CD4-positive, alpha-beta memory T cell (primary cell): ENCODE data around the gene ZFYVE9. TPM values are rescaled to one million over a fixed set of nuclear protein-coding genes. Genes with fewer than 3 reads are reported as not detected.
A peak's percentile ranks its signal among the peaks of the same experiment; 100 is the strongest.
"Not testable (repeated sequence)": the region's sequence is repeated elsewhere in the genome, so short reads cannot be mapped to it uniquely, and the experiment has no call there.

Source experiments
- CTCF ChIA-PET: fragments of 350-600 bp; sonication (Branson Sonifier 250); formaldehyde crosslinking; loops from one replicate; lab custom pipeline; 2021; ENCODE audit warnings: inconsistent platforms; ENCODE audit not compliant: partially characterized antibody; lab: Charles Lee
- POLR2A ChIA-PET: fragments of 350-600 bp; sonication (Branson Sonifier 250); formaldehyde crosslinking; loops from one replicate; lab custom pipeline; 2021; ENCODE audit not compliant: partially characterized antibody; lab: Charles Lee
- DNase-seq, 5 donors: peaks; one replicate each; pipeline versions ENCODE4 v3.0.0 to v3.0.0-alpha.2; 2020 to 2022; ENCODE audit warnings: mixed read lengths in 1 of 5
- H3K27ac ChIP-seq: one replicate; pipeline ENCODE4 v1.7.0; 2013; ENCODE audit warnings: low read depth, low read length
- H3K27me3 ChIP-seq: 2 replicates; pipeline ENCODE4 v1.7.0; 2013; ENCODE audit warnings: mild to moderate bottlenecking, low read length, moderate library complexity; ENCODE audit not compliant: insufficient read depth
- H3K36me3 ChIP-seq: 2 replicates; pipeline ENCODE4 v1.7.0; 2013; ENCODE audit warnings: mild to moderate bottlenecking, low read length, moderate library complexity; ENCODE audit not compliant: insufficient read depth
- H3K4me1 ChIP-seq: 2 replicates; pipeline ENCODE4 v1.7.0; 2013; ENCODE audit warnings: mild to moderate bottlenecking, low read length, moderate library complexity; ENCODE audit not compliant: insufficient read depth
- H3K4me3 ChIP-seq, 2 donors: one replicate each; pipeline ENCODE4 v1.7.0; 2013; ENCODE audit warnings: low read length in 2 of 2, mild to moderate bottlenecking in 1 of 2
- H3K9me3 ChIP-seq, 2 donors: one replicate each; pipeline ENCODE4 v1.7.0; 2013; ENCODE audit warnings: low read length in 2 of 2, control low read depth in 1 of 2; ENCODE audit not compliant: control insufficient read depth in 1 of 2
- H3K27ac Mint-ChIP-seq, 7 donors: one replicate each; pipeline ENCODE4 v1.8.0; 2020 to 2021; ENCODE audit warnings: mixed read lengths in 7 of 7, mild to moderate bottlenecking in 6 of 7, inconsistent platforms in 3 of 7, moderate library complexity in 3 of 7
- H3K27me3 Mint-ChIP-seq, 2 donors: one replicate each; pipeline ENCODE4 v1.8.0; 2020 to 2021; ENCODE audit warnings: mixed read lengths in 2 of 2
- H3K36me3 Mint-ChIP-seq, 2 donors: one replicate each; pipeline ENCODE4 v1.8.0; 2020 to 2021; ENCODE audit warnings: mixed read lengths in 2 of 2, inconsistent platforms in 1 of 2, mild to moderate bottlenecking in 1 of 2
- H3K4me1 Mint-ChIP-seq, 4 donors: one replicate each; pipeline ENCODE4 v1.8.0; 2020 to 2021; ENCODE audit warnings: mixed read lengths in 4 of 4, mild to moderate bottlenecking in 1 of 4
- H3K4me3 Mint-ChIP-seq, 8 donors: one replicate each; pipeline ENCODE4 v1.8.0; 2020 to 2021; ENCODE audit warnings: mixed read lengths in 8 of 8, mild to moderate bottlenecking in 7 of 8, moderate library complexity in 6 of 8, inconsistent platforms in 3 of 8
- H3K9me3 Mint-ChIP-seq, 8 donors: one replicate each; pipeline ENCODE4 v1.8.0; 2020 to 2021; ENCODE audit warnings: mixed read lengths in 8 of 8, mild to moderate bottlenecking in 5 of 8, inconsistent platforms in 3 of 8, moderate library complexity in 1 of 8
- intact Hi-C: fragments of 100-400 bp; cut with micrococcal nuclease; formaldehyde crosslinking; loops from one replicate; pipeline ENCODE4 v1.15.1; 2023
- polyA plus RNA-seq, 2 donors: library from polyadenylated mRNA; unstranded; fragments of 300-500 nt; fragmentation: Illumina TruSeq; gene quantifications; one replicate each; pipeline ENCODE4 v1.2.3, GENCODE V29; 2021
- total RNA-seq, 2 experiments: library from RNA; stranded (reverse); gene quantifications; one replicate each; pipeline ENCODE4 v1.2.3, GENCODE V29; 2021

The ZFYVE9 gene
- total and polyA plus RNA-seq, 4 experiments from 2014 or later: 0.60 to 12.8 (median 7.0) TPM

DNA sequence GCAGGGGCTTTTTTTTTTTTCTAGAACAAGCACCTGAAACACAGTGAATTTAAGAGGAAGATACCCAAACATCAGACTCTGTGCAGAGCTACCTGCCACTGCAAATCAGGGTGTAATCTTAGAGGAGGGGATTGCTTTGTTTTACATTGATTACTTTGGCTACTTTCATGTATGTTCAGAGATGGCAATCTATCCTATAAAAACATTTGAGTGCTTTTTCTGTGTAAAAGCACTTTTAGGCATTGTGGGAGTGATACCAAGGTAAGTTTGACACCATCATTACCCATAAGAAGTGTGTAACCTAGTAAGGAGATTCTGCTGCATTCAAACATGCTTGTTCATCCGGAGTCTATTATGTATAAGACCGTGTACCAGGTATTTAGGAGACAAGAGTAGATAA, 50.1 kb downstream of the ZFYVE9 start:
- H3K4me1 Mint-ChIP-seq: peaks cover 0 to 5% (median under 1%) of the 10 kb centered on the region in 4 donors
- no peak overlapping the region for H3K4me3 Mint-ChIP-seq
- DNase-seq: no peak
- H3K9me3 ChIP-seq: no peaks in the 10 kb centered on the region
- peaks cover 0 to 2% (median 0%) of the 10 kb centered on the region in 8 donors for H3K9me3 Mint-ChIP-seq
- no peaks in the 10 kb centered on the region for H3K36me3 Mint-ChIP-seq
- no peak overlapping the region for H3K27ac Mint-ChIP-seq
- no peak overlapping the region for H3K4me3 ChIP-seq
- ChIA-PET CTCF (no interaction called here), POLR2A (no interaction called here)
- no peak overlapping the region for H3K27ac ChIP-seq
- intact Hi-C loops: no loop called here
- H3K36me3 ChIP-seq: no peaks in the 10 kb centered on the region
- no peaks in the 10 kb centered on the region for H3K27me3 Mint-ChIP-seq
- H3K4me1 ChIP-seq: no peaks in the 10 kb centered on the region
- no peaks in the 10 kb centered on the region for H3K27me3 ChIP-seq

DNA sequence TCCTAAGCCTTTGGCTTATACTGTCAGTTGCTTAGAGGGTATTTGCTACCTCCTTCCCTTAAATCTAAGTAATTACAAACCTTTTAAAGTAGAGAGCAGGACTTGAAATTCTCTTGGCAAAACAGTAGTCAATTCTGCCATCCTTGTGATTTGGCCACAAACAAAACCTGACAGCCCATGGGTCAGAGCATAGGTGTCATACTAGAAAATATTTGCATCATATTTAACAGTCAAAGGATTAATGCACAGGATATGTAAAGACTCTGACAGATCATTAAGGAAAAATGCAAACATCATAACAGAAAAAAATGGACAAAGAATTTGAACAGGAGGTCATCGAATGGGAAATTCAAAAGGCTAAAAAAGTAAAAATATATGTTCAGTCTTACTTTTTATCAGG, 50.5 kb downstream of the ZFYVE9 start:
- H3K4me1 ChIP-seq: no peaks in the 10 kb centered on the region
- H3K27me3 ChIP-seq: no peaks in the 10 kb centered on the region
- H3K9me3 Mint-ChIP-seq: peaks cover 0 to 2% (median 0%) of the 10 kb centered on the region in 8 donors
- H3K4me1 Mint-ChIP-seq: peaks cover 0 to 5% (median under 1%) of the 10 kb centered on the region in 4 donors
- no peak for DNase-seq
- no peaks in the 10 kb centered on the region for H3K36me3 Mint-ChIP-seq
- no peak overlapping the region for H3K27ac ChIP-seq
- H3K9me3 ChIP-seq: no peaks in the 10 kb centered on the region
- no peaks in the 10 kb centered on the region for H3K36me3 ChIP-seq
- no peak overlapping the region for H3K4me3 Mint-ChIP-seq
- POLR2A ChIA-PET: no interaction called here
- no peak overlapping the region for H3K4me3 ChIP-seq
- CTCF ChIA-PET: no interaction called here
- intact Hi-C loops: no loop called here
- no peaks in the 10 kb centered on the region for H3K27me3 Mint-ChIP-seq
- no peak overlapping the region for H3K27ac Mint-ChIP-seq

DNA sequence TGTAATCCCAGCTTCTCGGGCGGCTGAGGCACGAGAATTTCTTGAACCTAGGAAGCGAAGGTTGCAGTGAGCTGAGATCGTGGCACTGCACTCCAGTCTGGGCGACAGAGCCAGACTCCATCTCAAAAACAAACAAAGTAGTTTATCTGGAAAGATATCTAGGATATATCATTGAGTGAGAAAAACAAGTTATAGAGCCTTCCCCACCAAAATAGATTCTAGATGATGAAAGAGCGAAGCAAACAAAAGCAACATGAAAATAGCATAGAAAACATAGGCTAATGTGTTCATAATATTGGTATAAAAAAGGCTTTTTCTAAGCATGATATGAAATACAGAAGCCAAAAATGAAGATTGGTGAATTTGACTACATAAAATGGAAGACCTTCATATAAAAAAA, 52.1 kb downstream of the ZFYVE9 start:
- peaks cover 0 to 5% (median 3%) of the 10 kb centered on the region in 8 donors for H3K9me3 Mint-ChIP-seq
- intact Hi-C loops: no loop called here
- Histone ChIP-seq H3K36me3 (no peaks in the 10 kb centered on the region), H3K27ac (no peak overlapping the region), H3K27me3 (no peaks in the 10 kb centered on the region), H3K9me3 (no peaks in the 10 kb centered on the region), H3K4me1 (no peaks in the 10 kb centered on the region), H3K4me3 (no peak overlapping the region)
- H3K36me3 Mint-ChIP-seq: peaks cover 2 to 3% of the 10 kb centered on the region in 2 donors
- no peak for DNase-seq
- CTCF ChIA-PET: interaction anchor here (0.6 to 1.3 kb wide), 2 partner anchors 67 to 129 kb away, joined by 3 read pairs; no protein-coding TSS in a partner anchor
- POLR2A ChIA-PET: no interaction called here
- no peak overlapping the region for H3K4me3 Mint-ChIP-seq
- H3K4me1 Mint-ChIP-seq: peaks cover 0 to 2% (median under 1%) of the 10 kb centered on the region in 4 donors
- no peaks in the 10 kb centered on the region for H3K27me3 Mint-ChIP-seq
- peak overlapping the region in 1 of 7 donors; percentile 3 for H3K27ac Mint-ChIP-seq

DNA sequence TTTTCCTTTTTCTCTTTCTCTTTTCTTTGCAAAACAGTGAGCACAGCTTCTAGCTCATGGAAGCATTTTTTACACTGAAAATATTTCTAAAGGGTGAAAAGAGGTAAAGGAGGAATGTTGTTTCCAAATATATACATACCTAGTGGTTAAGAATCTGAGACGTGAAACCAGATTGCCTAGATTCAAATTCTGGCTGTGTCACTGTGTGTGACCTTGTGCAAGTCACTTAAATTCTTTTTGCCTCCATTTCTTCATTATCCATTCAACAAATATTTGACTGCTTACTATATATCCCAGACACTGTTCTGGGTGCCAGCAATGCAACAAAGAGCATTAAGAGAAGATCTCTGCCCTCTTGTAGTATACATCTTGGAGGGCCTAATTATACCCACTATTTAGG, 53.3 kb downstream of the ZFYVE9 start:
- Mint-ChIP-seq H3K4me1 (peaks cover 0 to 2% (median under 1%) of the 10 kb centered on the region in 4 donors), H3K36me3 (peaks cover 6 to 12% of the 10 kb centered on the region in 2 donors), H3K9me3 (peaks cover 0 to 11% (median 7%) of the 10 kb centered on the region in 8 donors), H3K27me3 (no peaks in the 10 kb centered on the region), H3K4me3 (no peak overlapping the region), H3K27ac (no peak overlapping the region)
- no peaks in the 10 kb centered on the region for H3K36me3 ChIP-seq
- no peak overlapping the region for H3K27ac ChIP-seq
- CTCF ChIA-PET: interaction anchor here (1.3 kb wide), 1 partner anchor 68 kb away, joined by 3 read pairs; no protein-coding TSS in a partner anchor
- no peaks in the 10 kb centered on the region for H3K4me1 ChIP-seq
- intact Hi-C loops: no loop called here
- H3K9me3 ChIP-seq: no peaks in the 10 kb centered on the region
- DNase-seq: no peak
- POLR2A ChIA-PET: no interaction called here
- no peaks in the 10 kb centered on the region for H3K27me3 ChIP-seq
- H3K4me3 ChIP-seq: no peak overlapping the region

DNA sequence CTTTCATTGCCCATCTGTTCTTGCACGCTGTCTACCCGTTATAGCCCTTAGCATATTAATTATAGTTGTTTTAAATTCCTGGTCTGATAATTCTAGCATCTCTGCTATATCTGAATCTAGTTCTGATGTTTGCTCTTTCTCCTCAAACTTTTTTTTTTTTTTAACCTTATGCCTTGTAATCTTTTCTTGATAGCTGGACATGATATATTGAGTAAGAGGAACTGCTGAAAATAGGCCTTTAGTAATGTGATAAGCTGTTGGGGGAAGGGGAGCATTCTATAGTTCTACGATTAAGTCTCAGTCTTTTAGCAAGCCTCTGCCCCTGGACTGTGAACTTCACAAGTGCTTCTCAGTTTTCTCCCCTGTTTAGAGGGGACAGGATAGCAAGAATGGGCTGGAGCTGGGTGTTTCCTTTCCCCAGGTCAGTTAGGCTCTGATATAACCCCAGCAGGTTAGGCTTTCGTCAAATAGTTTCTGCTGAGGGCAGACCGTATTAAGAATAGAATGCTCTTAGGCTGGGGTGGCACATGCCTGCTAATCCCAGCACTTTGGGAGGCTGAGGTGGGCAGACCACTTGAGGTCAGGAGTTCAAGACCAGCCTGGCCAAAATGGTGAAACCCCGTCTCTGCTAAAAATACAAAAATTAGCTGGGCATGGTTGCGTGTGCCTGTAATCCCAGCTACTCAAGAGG, 62.2 kb downstream of the ZFYVE9 start:
- Mint-ChIP-seq H3K9me3 (peaks cover 0 to 16% (median 9%) of the 10 kb centered on the region in 8 donors), H3K27me3 (peaks cover 0 to 7% of the 10 kb centered on the region in 2 donors), H3K27ac (peak overlapping the region in 2 of 7 donors; percentile 22 to 44), H3K4me1 (peaks cover 6 to 17% (median 9%) of the 10 kb centered on the region in 4 donors), H3K4me3 (no peak overlapping the region), H3K36me3 (peaks cover 8 to 15% of the 10 kb centered on the region in 2 donors)
- CTCF ChIA-PET: no interaction called here
- Histone ChIP-seq H3K4me1 (peaks cover 10% of the 10 kb centered on the region), H3K27ac (no peak overlapping the region), H3K4me3 (no peak overlapping the region), H3K36me3 (no peaks in the 10 kb centered on the region), H3K9me3 (no peaks in the 10 kb centered on the region), H3K27me3 (no peaks in the 10 kb centered on the region)
- POLR2A ChIA-PET: no interaction called here
- intact Hi-C loops: no loop called here
- DNase-seq: no peak

DNA sequence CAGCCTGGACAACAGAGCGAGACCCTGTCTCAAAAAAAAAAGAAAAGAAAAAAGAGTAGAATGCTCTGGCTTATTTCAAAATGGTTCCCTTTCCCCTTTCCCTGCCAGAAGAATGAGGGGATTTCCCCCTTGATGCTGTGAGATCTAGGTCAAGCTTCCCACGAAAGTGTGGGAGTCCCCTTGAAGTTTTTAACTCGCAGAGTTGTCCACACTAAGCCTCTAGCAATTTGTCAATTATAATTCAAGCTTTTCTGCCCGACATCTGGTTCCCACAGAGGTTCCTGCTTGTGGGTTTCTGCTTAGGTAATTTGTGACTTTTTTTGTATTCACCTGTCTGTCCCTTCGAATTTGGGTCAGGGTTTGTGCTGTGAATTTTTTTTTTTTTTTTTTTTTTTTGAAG, 62.8 kb downstream of the ZFYVE9 start:
- H3K9me3 Mint-ChIP-seq: peaks cover 2 to 12% (median 7%) of the 10 kb centered on the region in 8 donors
- peaks cover 5 to 9% of the 10 kb centered on the region in 2 donors for H3K36me3 Mint-ChIP-seq
- peaks cover 0 to 7% of the 10 kb centered on the region in 2 donors for H3K27me3 Mint-ChIP-seq
- POLR2A ChIA-PET: no interaction called here
- peak overlapping the region in 2 of 7 donors; percentile 37 to 44 for H3K27ac Mint-ChIP-seq
- H3K4me1 Mint-ChIP-seq: peaks cover 6 to 17% (median 10%) of the 10 kb centered on the region in 4 donors
- Histone ChIP-seq H3K4me3 (no peak overlapping the region), H3K9me3 (no peaks in the 10 kb centered on the region), H3K27ac (no peak overlapping the region), H3K4me1 (peaks cover 10% of the 10 kb centered on the region), H3K27me3 (no peaks in the 10 kb centered on the region), H3K36me3 (no peaks in the 10 kb centered on the region)
- CTCF ChIA-PET: no interaction called here
- peak overlapping the region in 2 of 8 donors; percentile 33 to 39 for H3K4me3 Mint-ChIP-seq
- peak in 2 of 5 donors; percentile 1 to 4 for DNase-seq
- intact Hi-C loops: no loop called here

DNA sequence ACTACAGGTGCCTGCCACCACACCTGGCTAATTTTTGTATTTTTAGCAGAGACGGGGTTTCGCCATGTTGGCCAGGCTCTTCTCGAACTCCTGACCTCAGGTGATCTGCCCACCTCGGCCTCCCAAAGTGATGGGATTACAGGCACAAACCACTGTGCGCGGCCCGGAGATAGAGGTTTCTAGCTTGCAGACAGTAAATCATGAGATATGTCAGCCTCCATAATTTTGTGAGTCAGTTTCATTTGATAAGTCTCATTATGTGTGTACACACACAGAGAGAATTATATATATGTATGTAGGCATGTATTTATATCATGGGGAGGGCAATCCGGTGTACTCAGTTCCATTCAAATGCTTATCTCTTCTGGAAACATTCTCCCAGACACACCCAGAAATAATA, 64.8 kb downstream of the ZFYVE9 start:
- H3K36me3 ChIP-seq, H3K36me3 Mint-ChIP-seq, H3K4me3 Mint-ChIP-seq, POLR2A ChIA-PET, H3K9me3 ChIP-seq, H3K4me3 ChIP-seq, H3K27me3 ChIP-seq, H3K27ac Mint-ChIP-seq, H3K4me1 ChIP-seq, DNase-seq, H3K27ac ChIP-seq, CTCF ChIA-PET, H3K27me3 Mint-ChIP-seq, H3K9me3 Mint-ChIP-seq, intact Hi-C loops: not testable (repeated sequence)
- H3K4me1 Mint-ChIP-seq: peaks cover 6 to 17% (median 10%) of the 10 kb centered on the region in 4 donors
